Measurements from ENCODE around the gene AGBL5.

DNA sequence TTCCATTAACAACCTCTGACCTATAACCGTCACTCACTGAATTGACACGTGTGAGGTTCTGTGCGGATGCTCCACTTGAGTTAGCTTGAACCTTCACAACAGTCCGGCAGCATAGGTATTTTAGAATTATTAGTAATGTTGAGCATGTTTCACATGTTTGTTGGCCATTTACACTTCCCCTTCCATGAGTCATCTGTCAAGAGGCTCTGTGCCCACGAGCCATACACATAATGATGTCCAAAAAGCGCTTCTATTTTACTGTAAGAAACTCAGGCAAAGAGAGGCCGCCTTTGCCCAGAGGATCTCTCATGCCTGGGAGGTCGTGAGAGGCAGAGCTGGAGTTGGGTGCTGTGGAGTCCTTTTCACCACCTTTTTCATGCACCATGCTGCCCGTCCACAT lies 47.6 kb upstream of the AGBL5 start:
- TF ChIP-seq GATA2 (IDR thresholded peaks at IDR 0.05; ENCODE audit: low read depth, low read length) (no peak), GATA3 (IDR thresholded peaks at IDR 0.05; ENCODE audit: low read depth, low read length) (no peak)
